ENCODE results near the gene LRIG3. TPM values are rescaled to one million over a fixed set of nuclear protein-coding genes. Genes with fewer than 3 reads are reported as not detected.
"Not testable (repeated sequence)": the region's sequence is repeated elsewhere in the genome, so short reads cannot be mapped to it uniquely, and the experiment has no call there.

The LRIG3 gene
- total RNA-seq, 1 donor from 2014 or later = 27.7 TPM

DNA sequence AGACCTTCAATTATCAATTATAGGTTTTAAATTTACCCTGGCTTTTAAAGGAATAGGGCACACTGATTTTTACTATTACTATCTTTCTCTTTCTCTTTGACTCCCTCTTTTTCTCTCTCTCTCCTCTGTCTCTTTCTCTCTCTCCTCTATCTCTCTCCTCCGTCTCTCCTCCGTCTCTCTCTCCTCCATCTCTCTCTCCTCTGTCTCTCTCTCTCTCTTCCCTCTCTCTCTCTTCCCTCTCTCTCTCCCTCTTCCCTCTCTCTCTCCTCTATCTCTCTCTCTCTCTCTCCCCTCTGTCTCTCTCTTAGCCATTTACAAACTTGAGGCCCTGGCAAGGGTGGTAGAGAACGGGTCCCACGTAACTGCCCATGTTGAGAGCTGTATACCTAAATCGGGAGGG lies 62.3 kb downstream of the LRIG3 start:
- DNase-seq (ENCODE audit: low read depth, low spot score) = no peak
- H3K4me1 Mint-ChIP-seq = no peaks in the 10 kb centered on the region
- H3K4me3 Mint-ChIP-seq = no peak overlapping the region
- no peaks in the 10 kb centered on the region for H3K9me3 Mint-ChIP-seq
- no peaks in the 10 kb centered on the region for H3K36me3 Mint-ChIP-seq (ENCODE audit: low read depth)
- TF ChIP-seq, protein P1, sequence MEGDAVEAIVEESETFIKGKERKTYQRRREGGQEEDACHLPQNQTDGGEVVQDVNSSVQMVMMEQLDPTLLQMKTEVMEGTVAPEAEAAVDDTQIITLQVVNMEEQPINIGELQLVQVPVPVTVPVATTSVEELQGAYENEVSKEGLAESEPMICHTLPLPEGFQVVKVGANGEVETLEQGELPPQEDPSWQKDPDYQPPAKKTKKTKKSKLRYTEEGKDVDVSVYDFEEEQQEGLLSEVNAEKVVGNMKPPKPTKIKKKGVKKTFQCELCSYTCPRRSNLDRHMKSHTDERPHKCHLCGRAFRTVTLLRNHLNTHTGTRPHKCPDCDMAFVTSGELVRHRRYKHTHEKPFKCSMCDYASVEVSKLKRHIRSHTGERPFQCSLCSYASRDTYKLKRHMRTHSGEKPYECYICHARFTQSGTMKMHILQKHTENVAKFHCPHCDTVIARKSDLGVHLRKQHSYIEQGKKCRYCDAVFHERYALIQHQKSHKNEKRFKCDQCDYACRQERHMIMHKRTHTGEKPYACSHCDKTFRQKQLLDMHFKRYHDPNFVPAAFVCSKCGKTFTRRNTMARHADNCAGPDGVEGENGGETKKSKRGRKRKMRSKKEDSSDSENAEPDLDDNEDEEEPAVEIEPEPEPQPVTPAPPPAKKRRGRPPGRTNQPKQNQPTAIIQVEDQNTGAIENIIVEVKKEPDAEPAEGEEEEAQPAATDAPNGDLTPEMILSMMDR (conservative IDR thresholded peaks at IDR 0.05) = no peak
- H3K27ac Mint-ChIP-seq (ENCODE audit: unreplicated experiment) = no peak overlapping the region
- H3K27me3 Mint-ChIP-seq (ENCODE audit: low read depth) = no peaks in the 10 kb centered on the region

DNA sequence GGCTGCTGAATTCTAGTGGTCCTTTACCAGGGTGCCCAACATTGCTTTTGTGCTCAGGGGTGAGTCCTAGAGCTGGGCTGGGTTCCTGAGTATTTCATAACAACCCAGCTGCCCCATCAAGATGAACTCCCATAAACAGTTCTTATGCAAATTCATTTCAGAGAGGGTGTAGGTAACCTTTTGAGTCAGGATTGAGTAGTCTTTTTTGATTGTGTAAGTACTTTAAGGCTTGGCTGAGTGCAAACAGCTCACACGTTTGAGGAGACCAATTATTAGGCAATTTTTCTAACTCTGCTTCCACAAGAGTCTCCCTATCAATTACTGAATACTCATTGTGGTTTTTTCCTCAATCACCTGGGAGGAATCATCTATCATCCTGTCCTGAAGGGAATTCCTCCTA lies 63.1 kb downstream of the LRIG3 start:
- H3K4me3 Mint-ChIP-seq; H3K4me1 Mint-ChIP-seq; H3K9me3 Mint-ChIP-seq; DNase-seq (ENCODE audit: low read depth, low spot score); H3K27ac Mint-ChIP-seq (ENCODE audit: unreplicated experiment); H3K27me3 Mint-ChIP-seq (ENCODE audit: low read depth); H3K36me3 Mint-ChIP-seq (ENCODE audit: low read depth): not testable (repeated sequence)

DNA sequence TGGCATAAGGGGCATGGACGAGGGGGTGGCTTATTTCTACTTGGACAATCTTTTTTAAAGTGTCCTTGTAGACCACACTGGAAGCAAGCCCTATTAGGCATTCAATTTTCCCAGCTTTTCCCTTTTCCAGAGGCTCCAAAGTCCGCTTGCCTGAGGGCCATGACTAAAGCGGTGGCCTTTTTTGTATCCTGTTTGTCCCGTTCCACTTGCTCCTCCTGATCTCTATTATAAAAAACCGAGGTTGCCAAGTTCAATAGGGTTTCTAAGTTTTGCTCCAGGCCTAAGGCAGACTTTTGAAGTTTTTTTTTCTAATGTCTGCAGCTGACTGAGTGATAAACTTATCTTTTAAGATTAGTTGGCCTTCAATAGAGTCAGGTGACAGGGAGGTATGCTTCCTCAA lies 64.7 kb downstream of the LRIG3 start:
- H3K36me3 Mint-ChIP-seq (ENCODE audit: low read depth); H3K9me3 Mint-ChIP-seq; H3K27ac Mint-ChIP-seq (ENCODE audit: unreplicated experiment); H3K27me3 Mint-ChIP-seq (ENCODE audit: low read depth); H3K4me1 Mint-ChIP-seq; H3K4me3 Mint-ChIP-seq; DNase-seq (ENCODE audit: low read depth, low spot score): not testable (repeated sequence)

DNA sequence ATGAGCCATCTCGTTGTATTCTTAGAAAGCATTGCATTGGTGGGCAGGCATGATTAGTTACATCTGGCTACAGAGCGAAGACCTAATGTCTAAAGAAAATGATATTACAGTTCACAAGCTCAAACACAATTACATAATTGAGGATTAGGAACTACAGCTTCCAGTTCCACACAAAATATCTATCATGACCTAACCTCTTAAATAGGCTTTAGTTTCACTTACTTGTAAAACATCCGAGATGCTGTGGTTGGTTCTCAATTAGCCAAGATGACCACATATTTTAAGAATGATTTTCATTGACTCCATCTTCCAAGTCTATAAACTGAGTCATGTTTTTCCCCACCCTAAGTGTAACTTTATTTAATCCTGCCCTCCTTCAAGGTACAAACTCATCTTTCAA lies 69.5 kb downstream of the LRIG3 start:
- no peaks in the 10 kb centered on the region for H3K36me3 Mint-ChIP-seq (ENCODE audit: low read depth)
- no peak for DNase-seq (ENCODE audit: low read depth, low spot score)
- TF ChIP-seq, protein P1 (conservative IDR thresholded peaks at IDR 0.05) = no peak
- no peak overlapping the region for H3K27ac Mint-ChIP-seq (ENCODE audit: unreplicated experiment)
- no peak overlapping the region for H3K4me3 Mint-ChIP-seq
- H3K9me3 Mint-ChIP-seq = no peaks in the 10 kb centered on the region
- no peaks in the 10 kb centered on the region for H3K27me3 Mint-ChIP-seq (ENCODE audit: low read depth)
- H3K4me1 Mint-ChIP-seq = no peaks in the 10 kb centered on the region

DNA sequence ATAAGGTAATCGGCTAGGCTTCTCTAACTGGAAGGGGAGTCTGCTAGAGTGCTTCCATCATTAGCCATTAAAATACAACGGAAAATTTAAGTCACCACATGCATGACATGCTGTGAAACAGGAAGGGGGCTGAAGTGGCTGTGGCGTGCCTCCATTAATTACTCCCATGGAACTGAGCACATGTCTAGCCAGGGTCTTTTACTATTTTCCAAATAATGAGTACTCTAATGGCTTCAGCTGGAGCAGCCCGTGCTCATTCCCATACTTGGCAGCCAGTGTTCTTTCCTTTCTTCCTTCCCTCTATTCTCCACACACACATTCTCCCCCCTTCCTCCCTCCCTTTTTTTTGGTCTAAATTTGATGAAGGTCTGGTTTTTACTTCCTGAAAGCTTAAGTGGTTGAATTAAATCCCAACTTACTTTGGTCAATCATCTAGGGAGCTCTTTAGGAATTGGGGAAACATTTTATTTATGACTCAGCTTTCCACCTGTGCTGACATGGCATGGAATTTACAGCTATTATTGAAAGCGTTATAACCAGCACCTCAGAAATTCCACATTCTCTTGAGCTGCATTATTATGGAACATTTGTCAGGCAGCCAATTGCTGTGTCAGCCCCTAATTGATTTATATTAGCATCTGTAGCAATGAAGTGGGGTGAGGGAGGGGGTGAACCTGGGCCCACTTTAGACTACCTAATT lies 72.3 kb downstream of the LRIG3 start:
- no peaks in the 10 kb centered on the region for H3K27me3 Mint-ChIP-seq (ENCODE audit: low read depth)
- TF ChIP-seq, protein P1 (conservative IDR thresholded peaks at IDR 0.05) = no peak
- no peaks in the 10 kb centered on the region for H3K4me1 Mint-ChIP-seq
- DNase-seq (ENCODE audit: low read depth, low spot score) = no peak
- no peaks in the 10 kb centered on the region for H3K9me3 Mint-ChIP-seq
- no peak overlapping the region for H3K27ac Mint-ChIP-seq (ENCODE audit: unreplicated experiment)
- no peak overlapping the region for H3K4me3 Mint-ChIP-seq
- no peaks in the 10 kb centered on the region for H3K36me3 Mint-ChIP-seq (ENCODE audit: low read depth)

DNA sequence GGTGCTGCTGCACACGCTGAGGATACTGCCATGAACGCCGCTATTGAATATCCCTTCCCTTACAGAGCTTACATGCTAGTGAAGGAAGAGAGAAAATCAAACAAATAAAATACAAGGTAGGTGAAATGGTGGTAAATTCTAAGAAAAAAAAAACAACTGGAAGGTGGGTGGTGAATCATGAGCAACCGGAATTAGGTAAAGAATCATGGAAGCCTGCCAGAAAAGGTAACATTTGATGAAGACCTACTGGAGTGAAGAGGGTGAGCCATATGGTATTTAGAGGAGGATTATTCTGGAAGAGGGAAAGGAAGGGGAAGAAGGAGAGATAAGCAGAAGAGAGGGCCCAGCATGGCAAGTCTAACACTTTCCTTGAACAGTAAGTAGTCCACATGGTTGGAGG lies 76.1 kb downstream of the LRIG3 start:
- TF ChIP-seq, protein P1 (conservative IDR thresholded peaks at IDR 0.05) = no peak
- H3K36me3 Mint-ChIP-seq (ENCODE audit: low read depth) = peaks cover 6% of the 10 kb centered on the region
- DNase-seq (ENCODE audit: low read depth, low spot score) = no peak
- H3K4me1 Mint-ChIP-seq = no peaks in the 10 kb centered on the region
- no peaks in the 10 kb centered on the region for H3K27me3 Mint-ChIP-seq (ENCODE audit: low read depth)
- peaks cover 6% of the 10 kb centered on the region for H3K9me3 Mint-ChIP-seq
- H3K4me3 Mint-ChIP-seq = no peak overlapping the region
- H3K27ac Mint-ChIP-seq (ENCODE audit: unreplicated experiment) = no peak overlapping the region
